NCI-H2081 treated with DMSO at 0.1 percent for 48 hours (cell line): ENCODE data around the gene KCNQ1.

ENCODE experiments used
- DNase-seq: peaks from one replicate; lab custom pipeline; 2025; lab: John Stamatoyannopoulos, UW

Gene KCNQ1

DNA sequence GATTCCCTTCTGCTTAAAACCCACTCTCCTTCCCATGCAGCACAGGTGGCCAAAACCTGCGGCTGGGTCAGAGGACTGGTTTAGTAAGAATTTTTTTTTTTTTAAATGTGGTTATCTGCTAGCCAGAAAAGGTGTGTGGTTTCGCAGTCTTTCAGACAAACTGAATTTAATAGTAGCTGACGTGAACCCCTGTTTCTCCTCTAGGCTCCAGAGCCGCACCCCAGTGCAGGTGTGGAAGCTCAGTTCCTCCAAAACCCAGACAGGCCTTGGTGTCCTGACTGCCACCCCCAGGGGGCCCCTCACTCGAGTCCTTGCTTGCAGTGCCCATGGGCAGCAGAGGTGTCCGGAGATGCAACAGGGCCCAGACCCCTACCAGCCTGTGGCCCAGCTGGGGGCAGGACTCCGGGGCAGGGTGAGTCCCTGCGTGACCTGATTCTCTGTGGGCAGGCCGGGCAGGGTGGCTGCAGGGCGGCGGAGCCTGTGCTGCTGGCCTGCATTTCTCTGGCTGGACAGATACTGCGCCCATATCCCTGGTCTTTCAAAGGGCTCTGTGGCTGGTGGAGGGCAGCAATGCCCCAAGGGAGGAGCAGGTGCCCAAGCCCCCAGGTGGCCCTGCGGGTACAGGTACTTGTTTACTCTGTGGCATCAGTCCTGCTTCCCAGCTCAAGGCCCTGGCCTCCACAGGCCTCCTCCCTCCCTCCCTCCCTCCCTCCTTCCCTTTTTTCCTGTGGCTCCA, 15.2 kb downstream of the KCNQ1 start:
- no peak for DNase-seq

GRCh38 chr11:2460540-2461252, 15.9 kb downstream of the KCNQ1 start:
- DNase-seq = no peak

DNA sequence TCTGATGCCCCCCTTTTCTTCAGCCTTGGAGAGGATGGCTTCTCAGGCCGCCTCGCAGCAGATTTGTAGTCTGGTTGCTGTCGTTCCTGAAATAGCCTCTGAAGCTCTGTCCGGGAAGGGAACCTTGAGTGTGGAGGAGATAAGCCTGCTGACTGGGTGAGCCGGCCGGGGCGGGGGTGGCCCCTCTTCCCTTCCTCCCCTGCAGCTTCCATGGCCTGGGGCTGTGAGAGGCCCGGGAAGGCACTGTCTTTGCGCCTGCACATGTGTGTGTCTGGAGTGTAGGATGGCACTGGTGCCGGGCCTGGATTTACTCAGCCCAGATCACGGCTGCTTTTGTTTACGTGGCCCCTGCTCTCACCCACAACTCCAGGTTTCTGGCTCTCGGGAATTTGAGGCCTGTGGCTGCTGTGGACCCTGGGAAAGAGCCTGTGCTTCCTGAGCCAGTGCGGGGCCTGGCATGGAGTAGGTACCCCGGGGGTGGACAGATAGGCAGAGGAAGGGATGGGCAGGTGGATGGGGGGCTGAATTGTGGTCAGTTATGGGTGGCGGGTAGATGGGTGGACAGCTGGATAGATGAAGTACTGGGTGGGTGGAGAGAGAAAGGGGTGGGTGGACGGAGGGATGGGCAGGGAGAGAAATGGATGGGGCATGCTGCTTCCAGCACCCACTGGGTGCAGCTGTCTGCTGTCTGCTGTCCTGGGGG, 16.6 kb downstream of the KCNQ1 start:
- DNase-seq = no peak

DNA sequence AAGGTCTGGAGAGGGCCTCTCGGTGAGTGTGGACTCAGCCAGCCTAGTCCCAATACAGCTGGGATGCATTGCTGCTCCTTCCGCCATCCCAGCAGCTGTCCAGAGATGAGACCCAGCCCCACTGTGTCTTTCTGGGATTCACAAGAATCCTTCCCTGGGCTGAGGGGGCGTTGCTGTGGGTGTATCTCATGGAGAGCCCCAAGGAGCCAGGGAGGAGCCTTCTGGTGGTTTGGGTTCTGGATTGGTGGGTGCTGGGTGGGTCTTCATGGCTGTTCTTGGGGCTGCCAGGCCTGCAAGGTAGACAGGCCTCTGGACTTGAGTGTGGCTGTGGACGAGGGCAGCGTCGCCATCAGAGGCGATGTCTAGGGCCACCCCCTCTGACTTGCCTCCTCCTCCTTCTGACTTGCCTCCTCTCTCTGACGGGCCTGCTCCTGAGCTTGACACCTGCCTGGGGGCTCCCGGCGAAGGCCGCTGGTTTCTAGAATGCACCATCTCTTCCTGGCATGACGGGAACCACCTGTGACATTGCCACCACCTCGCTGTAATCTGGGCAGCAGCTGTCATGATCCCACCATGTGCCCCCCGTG, 17.2 kb downstream of the KCNQ1 start:
- no peak for DNase-seq

GRCh38 chr11:2462543-2462985, 17.8 kb downstream of the KCNQ1 start:
- DNase-seq = no peak

DNA sequence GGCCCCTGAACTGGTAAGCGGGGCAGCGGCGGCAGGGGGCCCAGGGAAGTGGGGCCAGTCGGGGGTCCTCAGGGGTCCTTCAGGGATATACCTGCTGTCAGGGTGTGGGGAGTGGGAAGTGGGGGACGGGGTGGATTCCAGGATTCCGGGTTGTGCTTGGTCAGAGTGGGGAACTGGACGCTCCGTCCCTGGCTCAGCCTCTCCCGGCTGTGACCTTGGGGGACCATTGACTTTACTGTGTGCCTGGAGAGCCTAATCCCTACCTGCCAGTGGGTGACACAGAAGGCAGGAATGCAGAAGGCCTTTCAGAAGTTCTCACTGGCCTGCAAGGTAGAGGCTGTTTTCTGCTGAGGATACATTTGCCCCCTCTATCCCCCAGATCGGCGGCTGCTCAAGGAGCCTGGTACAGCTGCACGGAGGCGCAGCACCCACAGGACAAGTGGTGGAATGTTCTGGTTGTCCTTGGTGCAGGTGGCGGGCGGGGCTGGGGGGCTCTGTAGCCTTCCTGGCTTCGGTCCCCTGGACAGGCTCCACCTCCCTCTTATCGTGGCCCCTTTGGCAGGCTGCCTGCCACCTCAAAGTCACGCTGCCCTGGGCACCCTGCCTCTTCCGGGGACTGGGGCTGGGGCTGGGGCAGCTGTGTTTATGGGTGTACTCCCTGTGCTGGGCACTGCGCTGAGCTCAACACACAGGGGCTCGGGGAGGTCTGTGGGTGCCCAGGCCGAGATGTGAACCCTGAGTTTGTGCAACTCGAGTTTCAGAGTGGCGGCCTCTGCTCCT, 18.4 kb downstream of the KCNQ1 start:
- no peak for DNase-seq

DNA sequence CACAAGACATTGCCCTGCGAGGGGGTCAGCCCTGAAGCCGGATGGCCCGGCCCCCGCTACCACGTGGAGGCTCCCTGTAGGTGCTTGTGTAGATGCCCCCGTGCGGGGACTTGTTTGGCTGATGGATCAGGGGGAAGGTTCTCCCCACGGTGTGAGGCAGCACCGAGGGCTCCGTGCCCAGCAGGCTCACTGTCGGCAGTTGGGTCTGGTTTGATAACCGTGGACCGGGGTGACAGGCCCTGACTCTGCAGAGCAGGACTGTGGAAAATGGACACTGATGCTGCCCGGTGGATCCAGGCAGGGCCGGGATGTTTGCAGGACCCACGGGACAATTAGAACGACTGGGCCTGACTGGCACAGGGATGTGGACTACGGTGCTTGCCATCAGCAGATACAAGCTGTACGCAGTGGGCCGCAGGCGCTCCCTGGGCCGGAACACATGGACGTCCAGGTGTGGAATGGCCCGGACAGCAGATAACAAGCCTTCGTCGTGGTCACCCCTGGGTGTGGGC, 19.0 kb downstream of the KCNQ1 start:
- no peak for DNase-seq

GRCh38 chr11:2464451-2465165, 19.8 kb downstream of the KCNQ1 start:
- DNase-seq = no peak

DNA sequence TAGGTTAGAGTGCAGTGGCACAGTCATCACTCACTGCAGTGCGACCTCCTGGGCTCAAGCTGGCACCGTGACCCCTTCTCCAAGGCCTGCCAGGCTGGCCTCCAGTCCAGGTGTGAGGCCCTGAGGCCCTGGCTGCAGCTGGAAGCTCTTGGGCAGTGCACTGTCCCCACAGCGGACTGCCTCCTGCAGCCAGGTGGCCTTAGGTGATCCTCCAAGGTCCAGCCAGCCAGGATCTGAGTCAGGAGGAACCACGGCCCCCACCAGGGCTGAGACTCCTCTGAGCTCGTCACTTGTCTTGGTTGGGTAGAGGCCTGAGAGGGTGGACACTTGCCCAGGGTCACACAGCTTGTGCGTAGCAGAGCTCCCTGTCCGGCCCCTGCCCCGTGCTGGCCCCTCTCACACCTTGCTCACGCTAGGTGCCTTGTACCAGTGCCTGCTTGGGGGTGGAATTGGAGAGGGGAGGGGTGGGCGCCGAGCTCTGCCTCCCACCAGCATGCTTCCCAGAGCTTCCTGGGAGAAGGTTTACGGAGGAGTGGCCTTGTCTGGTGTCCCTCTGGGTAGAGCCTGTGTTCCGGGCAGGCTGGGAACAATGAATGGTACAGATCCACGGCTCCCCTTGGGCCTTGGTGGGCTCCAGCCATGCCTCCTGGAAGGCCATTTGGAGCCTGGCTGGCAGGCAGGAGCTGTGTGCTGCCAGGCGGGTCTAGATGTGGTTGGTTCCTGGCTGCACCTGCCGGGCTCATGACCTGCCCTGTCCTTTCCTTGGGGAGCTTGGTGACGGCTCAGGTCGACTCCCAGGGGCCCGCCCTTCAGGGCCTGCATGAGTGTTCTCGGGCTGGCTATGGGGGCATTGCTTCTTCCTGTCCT, 20.6 kb downstream of the KCNQ1 start:
- no peak for DNase-seq

- no peak for DNase-seq
Observed at GRCh38 chr11:2466069-2466801, 21.4 kb downstream of the KCNQ1 start.

DNA sequence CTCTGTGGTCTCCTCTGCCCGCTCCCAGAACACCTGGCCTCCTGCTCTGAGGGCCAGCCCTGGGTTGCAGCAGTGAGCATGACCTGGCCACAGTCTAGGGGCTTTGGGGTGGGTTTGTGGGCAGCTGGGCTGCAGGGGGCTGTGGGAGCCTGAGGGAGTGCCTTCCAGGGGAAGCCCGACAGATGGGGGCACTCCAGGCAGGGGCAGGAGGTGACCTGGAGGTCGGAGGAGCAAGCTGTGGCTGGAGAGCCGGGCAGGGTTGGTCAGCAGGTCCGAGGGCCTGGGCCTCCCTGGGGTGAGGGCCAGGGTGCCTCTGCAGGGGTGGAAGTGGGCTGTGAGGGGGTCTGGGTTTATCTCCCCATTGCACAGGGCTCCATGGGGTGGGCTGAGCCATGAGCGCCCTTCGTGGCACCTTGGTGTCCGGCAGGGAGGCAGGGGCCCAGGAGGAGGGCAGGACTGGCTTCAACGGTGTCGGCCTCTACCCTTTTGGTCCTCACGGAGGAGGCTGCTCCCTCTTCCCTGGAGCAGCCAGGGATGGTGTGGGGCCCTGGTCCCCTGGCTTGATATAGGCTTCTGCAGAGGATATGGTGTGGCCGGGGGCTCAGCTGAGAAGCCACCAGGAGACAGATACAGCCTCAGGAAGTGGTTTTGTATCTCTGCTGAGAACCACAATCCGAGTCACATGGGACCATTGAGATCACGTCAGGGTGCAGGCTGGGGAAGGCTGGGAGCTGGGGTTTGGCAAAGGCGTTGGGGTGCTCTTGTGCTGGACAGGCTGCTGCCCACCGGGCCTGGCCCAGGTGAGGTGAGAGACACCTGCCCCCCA, 22.3 kb downstream of the KCNQ1 start:
- no peak for DNase-seq

- DNase-seq = no peak
Observed at GRCh38 chr11:2467695-2468055, 22.9 kb downstream of the KCNQ1 start.

GRCh38 chr11:2468363-2469235, 23.8 kb downstream of the KCNQ1 start:
- no peak for DNase-seq

- no peak for DNase-seq
Observed at GRCh38 chr11:2470495-2470894, 25.7 kb downstream of the KCNQ1 start.

GRCh38 chr11:2471048-2471803, 26.4 kb downstream of the KCNQ1 start:
- no peak for DNase-seq

DNA sequence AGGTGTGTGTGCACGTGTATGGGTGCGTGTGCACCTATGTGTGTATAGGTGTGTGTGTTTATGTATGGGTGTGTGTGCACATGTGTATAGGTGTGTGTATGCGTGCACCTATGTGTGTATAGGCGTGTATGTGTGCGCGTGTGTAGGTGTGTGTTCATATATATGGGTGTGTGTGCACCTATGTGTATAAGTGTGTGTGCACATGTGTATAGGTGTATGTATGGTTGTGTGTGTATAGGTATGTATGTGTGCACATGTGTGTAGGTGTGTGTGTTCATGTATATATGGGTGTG, 26.9 kb downstream of the KCNQ1 start:
- no peak for DNase-seq
